H1 (cell line): ENCODE data around the gene CDPF1. TPM values are rescaled to one million over a fixed set of nuclear protein-coding genes. Genes with fewer than 3 reads are reported as not detected.

Experiments used
- CTCF ChIA-PET: fragments of 300-600 bp; sonication (Branson Sonifier 250); formaldehyde crosslinking; loops from one replicate; lab custom pipeline; 2021; ENCODE audit not compliant: partially characterized antibody; lab: Charles Lee
- POLR2A ChIA-PET: fragments of 300-600 bp; sonication (Branson Sonifier 250); formaldehyde crosslinking; loops from one replicate; lab custom pipeline; 2021; ENCODE audit warnings: inconsistent platforms; ENCODE audit not compliant: partially characterized antibody; lab: Charles Lee
- DNase-seq, 2 experiments: peaks; one replicate each; pipeline versions ENCODE4 v3.0.0 to v3.0.0-alpha.2; 2010 to 2022; ENCODE audit warnings: low spot score in 2 of 2, low read depth in 1 of 2, mixed read lengths in 1 of 2
- FAIRE-seq: peaks from 2 replicates; lab custom pipeline; 2011; peaks lifted over from hg19 to GRCh38; lab: Jason Lieb, UNC
- H2AFZ ChIP-seq: 2 replicates; pipeline ENCODE4 v1.8.1; 2012; ENCODE audit warnings: low read length, inconsistent platforms
- H2AK5ac ChIP-seq: 2 replicates; pipeline ENCODE4 v1.6.1; 2013; ENCODE audit warnings: low read depth, low read length
- H2BK120ac ChIP-seq: replicated peaks from 2 replicates; pipeline ENCODE3; 2013; ENCODE audit warnings: low read depth, low read length, inconsistent platforms
- H2BK12ac ChIP-seq: 2 replicates; pipeline ENCODE4 v1.6.1; 2013; ENCODE audit warnings: low read depth, low read length
- H2BK15ac ChIP-seq: 2 replicates; pipeline ENCODE4 v1.6.1; 2013; ENCODE audit warnings: low read length
- H2BK20ac ChIP-seq: 2 replicates; pipeline ENCODE4 v1.6.1; 2013; ENCODE audit warnings: low read length
- H2BK5ac ChIP-seq: 2 replicates; pipeline ENCODE4 v1.6.1; 2013; ENCODE audit warnings: low read depth, low read length
- H3K14ac ChIP-seq: 2 replicates; pipeline ENCODE4 v1.6.1; 2013; ENCODE audit warnings: inconsistent platforms; ENCODE audit not compliant: insufficient read length
- H3K18ac ChIP-seq: 2 replicates; pipeline ENCODE4 v1.6.1; 2013; ENCODE audit warnings: low read length; ENCODE audit errors: extremely low read depth
- H3K23ac ChIP-seq: 2 replicates; pipeline ENCODE4 v1.6.1; 2013; ENCODE audit warnings: inconsistent platforms; ENCODE audit not compliant: insufficient read length
- H3K23me2 ChIP-seq: 2 replicates; pipeline ENCODE4 v1.6.1; 2013; ENCODE audit warnings: low read depth, low read length
- H3K27ac ChIP-seq: 2 replicates; pipeline ENCODE4 v1.6.1; 2011; ENCODE audit warnings: low read depth, low read length, inconsistent platforms
- H3K27me3 ChIP-seq, 4 experiments: replicated peaks in 1 of 4; 1 replicate in 1 of 4; 2 replicates in 3 of 4; pipeline versions ENCODE4 v1.6.1 to v1.8.1; 2011 to 2013; ENCODE audit warnings: low read length in 3 of 4, mild to moderate bottlenecking in 3 of 4, inconsistent platforms in 2 of 4, mixed read lengths in 2 of 4, moderate library complexity in 1 of 4; ENCODE audit not compliant: control insufficient read depth in 3 of 4, insufficient read depth in 3 of 4; ENCODE audit errors: extremely low read depth in 1 of 4
- H3K36me3 ChIP-seq, 4 experiments: 2 replicates each; pipeline versions ENCODE4 v1.6.1 to v1.8.1; 2011 to 2013; ENCODE audit warnings: mild to moderate bottlenecking in 4 of 4, low read length in 3 of 4, moderate library complexity in 2 of 4, control low read depth in 1 of 4, inconsistent platforms in 1 of 4; ENCODE audit not compliant: insufficient read depth in 4 of 4, control insufficient read depth in 2 of 4
- H3K4ac ChIP-seq: replicated peaks from 2 replicates; pipeline ENCODE3; 2013; ENCODE audit warnings: low read length, low read depth, mixed read lengths, inconsistent platforms; ENCODE audit not compliant: insufficient read length
- H3K4me1 ChIP-seq, 4 experiments: replicated peaks in 1 of 4; 1 replicate in 1 of 4; 2 replicates in 3 of 4; pipeline versions ENCODE4 v1.6.1 to v1.8.1; 2011 to 2013; ENCODE audit warnings: low read length in 3 of 4, inconsistent platforms in 2 of 4, mixed read lengths in 1 of 4; ENCODE audit not compliant: insufficient read depth in 4 of 4, control insufficient read depth in 3 of 4
- H3K4me2 ChIP-seq, 2 experiments: 2 replicates each; pipeline versions ENCODE4 v1.6.1 to v1.8.1; 2011 to 2013; ENCODE audit warnings: low read depth in 2 of 2, low read length in 2 of 2, control low read depth in 1 of 2, inconsistent platforms in 1 of 2, mild to moderate bottlenecking in 1 of 2; ENCODE audit not compliant: insufficient read depth in 1 of 2
- H3K4me3 ChIP-seq, 4 experiments: fragments of 200-600, 300-600 bp in 1 of 4; sonication (generic), shearing (Covaris generic), sonication (Bioruptor Twin) in 1 of 4; 2 replicates each; pipeline versions ENCODE4 v1.5.1 to v1.8.1; 2011 to 2016; ENCODE audit warnings: low read length in 4 of 4, low read depth in 3 of 4, control low read depth in 2 of 4, inconsistent platforms in 2 of 4, mild to moderate bottlenecking in 2 of 4, mixed read lengths in 1 of 4, moderate library complexity in 1 of 4; ENCODE audit not compliant: insufficient read depth in 2 of 4; ENCODE audit errors: extremely low read depth in 1 of 4
- H3K56ac ChIP-seq: replicated peaks from 2 replicates; pipeline ENCODE3; 2013; ENCODE audit warnings: low read depth, mild to moderate bottlenecking, mixed read lengths, low read length, inconsistent platforms; ENCODE audit not compliant: insufficient read length
- H3K79me1 ChIP-seq: 2 replicates; pipeline ENCODE4 v1.6.1; 2013; ENCODE audit warnings: low read depth, low read length, control low read depth
- H3K79me2 ChIP-seq, 2 experiments: 2 replicates each; pipeline versions ENCODE4 v1.6.1 to v1.8.1; 2012 to 2013; ENCODE audit warnings: low read length in 2 of 2, mild to moderate bottlenecking in 2 of 2, inconsistent platforms in 1 of 2; ENCODE audit not compliant: insufficient read depth in 2 of 2, control insufficient read depth in 1 of 2
- H3K9ac ChIP-seq, 4 experiments: replicated peaks in 1 of 4; 1 replicate in 1 of 4; 2 replicates in 3 of 4; pipeline versions ENCODE4 v1.6.1 to v1.8.1; 2011 to 2013; ENCODE audit warnings: low read depth in 3 of 4, low read length in 3 of 4, control low read depth in 2 of 4, mild to moderate bottlenecking in 2 of 4, moderate library complexity in 2 of 4, inconsistent platforms in 1 of 4; ENCODE audit errors: extremely low read depth in 1 of 4
- H3K9me3 ChIP-seq, 2 experiments: 2 replicates each; pipeline versions ENCODE4 v1.6.1 to v1.8.1; 2012 to 2013; ENCODE audit warnings: mild to moderate bottlenecking in 2 of 2, moderate library complexity in 2 of 2, control low read depth in 1 of 2, inconsistent platforms in 1 of 2, low read depth in 1 of 2, low read length in 1 of 2, mixed read lengths in 1 of 2; ENCODE audit not compliant: insufficient read depth in 2 of 2
- H4K20me1 ChIP-seq, 2 experiments: replicated peaks in 1 of 2; 2 replicates each; pipeline versions ENCODE3 to v1.8.1; 2011 to 2013; ENCODE audit warnings: inconsistent platforms in 2 of 2, low read length in 2 of 2, mild to moderate bottlenecking in 1 of 2; ENCODE audit not compliant: insufficient read depth in 2 of 2, control insufficient read depth in 1 of 2
- H4K5ac ChIP-seq: 2 replicates; pipeline ENCODE4 v1.6.1; 2013; ENCODE audit warnings: low read length, low read depth, mixed read lengths, inconsistent platforms; ENCODE audit not compliant: insufficient read length
- H4K8ac ChIP-seq: 2 replicates; pipeline ENCODE4 v1.8.0; 2013; ENCODE audit warnings: mild to moderate bottlenecking, moderate library complexity, low read length, inconsistent platforms; ENCODE audit not compliant: insufficient read depth; ENCODE audit errors: extremely low read depth
- H4K91ac ChIP-seq: replicated peaks from 2 replicates; pipeline ENCODE3; 2013; ENCODE audit warnings: low read length, mixed read lengths, inconsistent platforms; ENCODE audit not compliant: insufficient read length
- ATF3 ChIP-seq: IDR thresholded peaks from 2 replicates; pipeline ENCODE4 v1.6.1; 2011; ENCODE audit warnings: low read depth, mild to moderate bottlenecking, low read length; ENCODE audit not compliant: insufficient read depth
- EZH2 ChIP-seq: fragments of 200-600 bp; sonication (generic); IDR thresholded peaks from 2 replicates; pipeline ENCODE4 v1.7.1; 2012; ENCODE audit warnings: low read depth, mild to moderate bottlenecking, moderate library complexity, low read length, inconsistent platforms; ENCODE audit not compliant: severe bottlenecking
- GTF2F1 ChIP-seq: IDR thresholded peaks from 2 replicates; pipeline ENCODE4 v1.6.1; 2012; ENCODE audit warnings: low read depth, low read length, improper control_type of control experiment, borderline replicate concordance
- SIRT6 ChIP-seq: IDR thresholded peaks from one replicate; pipeline ENCODE4 v1.7.1; 2012; ENCODE audit warnings: low read length, inconsistent platforms
- SP1 ChIP-seq: IDR thresholded peaks from 2 replicates; pipeline ENCODE4 v1.6.1; 2011; ENCODE audit warnings: low read depth, low read length
- WGBS, 2 experiments: shearing (Covaris generic) in 1 of 2; methylation state at CpG; one replicate each; pipeline versions ENCODE4 v1.1.6 to v1.1.7; 2013 to 2015; ENCODE audit warnings: low lambda C conversion rate in 2 of 2, mixed read lengths in 2 of 2, inconsistent platforms in 1 of 2, low coverage in 1 of 2, missing lambda C conversion rate in 1 of 2; ENCODE audit not compliant: insufficient replicate concordance in 2 of 2, insufficient coverage in 1 of 2, insufficient read length in 1 of 2; ENCODE audit errors: extremely low coverage in 1 of 2, missing lambda C conversion rate in 1 of 2; 5-methylcytosine and 5-hydroxymethylcytosine counted together
- polyA plus RNA-seq, 7 experiments: library from polyadenylated mRNA; depleted of rRNA in 3 of 7; stranded (reverse) in 5 of 7; unstranded in 2 of 7; fragments of >200 nt in 5 of 7; fragments of 200-250 nt in 2 of 7; gene quantifications; 1 replicate in 5 of 7; 2 replicates in 1 of 7; 4 replicates in 1 of 7; pipeline versions ENCODE4 v1.2.1 to v1.2.3, GENCODE V29; 2011 to 2013; ENCODE audit warnings: missing spikeins in 2 of 7, mixed read lengths in 2 of 7
- total RNA-seq: library from RNA; stranded (reverse); fragmentation: NEBNext Ultra II Directional; extraction: Animal tissue kit (Norgen Biotek cat#: 25700); gene quantifications from 2 replicates; pipeline ENCODE4 v1.2.1, GENCODE V29; 2021

The CDPF1 gene
- total and polyA plus RNA-seq, 2 of the 8 experiments (the other 6 are each of a cell fraction or from before 2014, with no cell fraction given), result 9.7 to 13.7 TPM

- Histone ChIP-seq H2BK5ac (no peak overlapping the region; the same call in 1 of the 2 replicates), H3K79me1 (no peaks in the 10 kb centered on the region), H3K9ac (no peak overlapping the region), H3K4me1 (no peaks in the 10 kb centered on the region), H2BK15ac (no peak overlapping the region), H2AK5ac (no peak overlapping the region), H3K9me3 (no peaks in the 10 kb centered on the region), H4K91ac (no peak overlapping the region), H3K23me2 (no peaks in the 10 kb centered on the region), H3K23ac (no peak overlapping the region), H2AFZ (no peak overlapping the region), H2BK20ac (no peak overlapping the region), H3K56ac (no peak overlapping the region), H3K4me2 (no peak overlapping the region), H3K4me3 (no peak overlapping the region), H4K5ac (no peak overlapping the region), H3K27ac (no peak overlapping the region), H4K20me1 (no peaks in the 10 kb centered on the region), H3K79me2 (no peaks in the 10 kb centered on the region), H2BK120ac (no peak overlapping the region), H3K4ac (no peak overlapping the region), H3K18ac (no peak overlapping the region), H3K36me3 (no peaks in the 10 kb centered on the region; a peak in 1 of 8 replicates), H3K14ac (no peak overlapping the region), H2BK12ac (no peak overlapping the region), H3K27me3 (no peaks in the 10 kb centered on the region; a peak in 1 of 7 replicates), H4K8ac (peak overlapping the region; percentile 65)
- no peak for DNase-seq
- 92% methylated on average over 15 of the region's 20 CpGs; no CpG with 5 or more reads in 1 of the 2 experiments for WGBS, 2 experiments
- ChIA-PET POLR2A (interaction anchor here (0.9 kb wide), 1 partner anchor 28 kb away, joined by 3 read pairs; the partner anchor contains the start of gene TTC38), CTCF (interaction anchor here (1.1 to 1.4 kb wide), 2 partner anchors 67 to 161 kb away, joined by 3 to 4 read pairs; no protein-coding TSS in a partner anchor)
- TF ChIP-seq SIRT6, result no peak
- TF ChIP-seq ATF3, result no peak
- no peak for TF ChIP-seq GTF2F1
- no peak for TF ChIP-seq SP1
- TF ChIP-seq EZH2, result peak; percentile 26
- no peak for FAIRE-seq
These were observed 10.6 kb downstream of the CDPF1 start for GRCh38 chr22:46239261-46240048.
